PFSK-1 (cell line): ENCODE data around the gene BCAS3.

ENCODE experiments used
- FOXP2 ChIP-seq: optimal IDR thresholded peaks from 2 replicates; pipeline ENCODE3; 2011; ENCODE audit warnings: borderline replicate concordance, control low read depth, inconsistent platforms; ENCODE audit not compliant: insufficient read depth; ENCODE audit errors: extremely low read length, extremely low read depth
- POLR2AphosphoS5 ChIP-seq: IDR thresholded peaks from 2 replicates; pipeline ENCODE4 v1.6.1; 2012; ENCODE audit warnings: low read depth, mild to moderate bottlenecking, control low read depth, low read length, moderate library complexity
- REST ChIP-seq, 2 experiments: IDR thresholded peaks; 2 replicates each; pipeline versions ENCODE4 v1.6.1 to v1.8.0; 2011 to 2012; ENCODE audit warnings: low read depth in 2 of 2, low read length in 2 of 2, control low read depth in 1 of 2, inconsistent platforms in 1 of 2, mild to moderate bottlenecking in 1 of 2, moderate library complexity in 1 of 2; ENCODE audit not compliant: insufficient read depth in 1 of 2
- SIN3A ChIP-seq: IDR thresholded peaks from 2 replicates; pipeline ENCODE4 v1.6.1; 2012; ENCODE audit warnings: mild to moderate bottlenecking, low read length, moderate library complexity, borderline replicate concordance; ENCODE audit not compliant: insufficient read depth
- TAF1 ChIP-seq: IDR thresholded peaks from 2 replicates; pipeline ENCODE4 v1.6.1; 2012; ENCODE audit warnings: low read length, control low read depth, borderline replicate concordance; ENCODE audit not compliant: insufficient read depth

The BCAS3 gene

GRCh38 chr17:61158376-61158775, 480.7 kb downstream of the BCAS3 start:
- TF ChIP-seq TAF1 (no peak), REST (IDR thresholded peaks at IDR 0.05; ENCODE audit: insufficient read depth in 1 of 2, low read depth in 2 of 2, low read length in 2 of 2) (no peak), FOXP2 (no peak), SIN3A (no peak), POLR2AphosphoS5 (no peak)

- no peak for TF ChIP-seq REST (IDR thresholded peaks at IDR 0.05; ENCODE audit: insufficient read depth in 1 of 2, low read depth in 2 of 2, low read length in 2 of 2)
- no peak for TF ChIP-seq SIN3A
These were observed 481.7 kb downstream of the BCAS3 start for GRCh38 chr17:61159221-61159814.

- no peak for TF ChIP-seq FOXP2
- no peak for TF ChIP-seq TAF1
- no peak for TF ChIP-seq SIN3A
- TF ChIP-seq POLR2AphosphoS5 = no peak
- no peak for TF ChIP-seq REST (IDR thresholded peaks at IDR 0.05; ENCODE audit: insufficient read depth in 1 of 2, low read depth in 2 of 2, low read length in 2 of 2)
These were observed 482.6 kb downstream of the BCAS3 start for GRCh38 chr17:61160204-61160603.

GRCh38 chr17:61160789-61161445, 483.3 kb downstream of the BCAS3 start:
- TF ChIP-seq FOXP2 = no peak
- TF ChIP-seq POLR2AphosphoS5 = no peak
- no peak for TF ChIP-seq REST (IDR thresholded peaks at IDR 0.05; ENCODE audit: insufficient read depth in 1 of 2, low read depth in 2 of 2, low read length in 2 of 2)
- no peak for TF ChIP-seq TAF1
- TF ChIP-seq SIN3A = no peak

- TF ChIP-seq TAF1 (no peak), FOXP2 (no peak), POLR2AphosphoS5 (no peak), SIN3A (no peak), REST (IDR thresholded peaks at IDR 0.05; ENCODE audit: insufficient read depth in 1 of 2, low read depth in 2 of 2, low read length in 2 of 2) (no peak)
These were observed 484.0 kb downstream of the BCAS3 start for GRCh38 chr17:61161615-61162134.
